ENCODE data around the gene KCNE2. TPM values are rescaled to one million over a fixed set of nuclear protein-coding genes. Genes with fewer than 3 reads are reported as not detected.

Gene KCNE2
- total and polyA plus RNA-seq, 2 donors (not counting 1 experiment from before 2014, with no cell fraction given) = not detected

DNA sequence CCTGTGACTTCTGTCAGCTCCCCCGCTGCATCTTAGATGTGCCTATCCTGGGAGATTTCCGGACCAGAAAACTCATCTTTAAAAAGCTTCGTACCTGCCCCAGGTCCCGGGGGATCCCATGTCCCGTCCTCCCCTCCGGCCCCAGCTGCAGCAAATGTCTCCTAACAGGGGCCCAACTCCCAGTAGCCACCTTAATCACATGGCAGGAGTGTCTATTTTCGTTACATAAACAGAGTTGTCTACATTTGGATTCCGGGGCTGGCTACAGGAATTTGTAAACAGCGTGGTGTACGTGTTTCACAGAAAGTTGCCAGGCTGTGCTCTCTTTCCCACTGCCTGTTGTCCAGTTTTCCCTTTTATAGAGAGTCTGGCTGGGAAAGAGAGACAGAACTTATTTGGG, 17.9 kb upstream of the KCNE2 start:
- ATAC-seq (ENCODE audit: low read depth) = no peak
- Histone ChIP-seq H3K9me3 (ENCODE audit: control extremely low read depth in 1 of 3, control insufficient read depth in 2 of 3, insufficient read depth in 1 of 3, low read length in 2 of 3) (peaks cover 0 to 3% (median 0%) of the 10 kb centered on the region in 3 donors), H2AFZ (ENCODE audit: insufficient read depth, low read depth, low read length, poor library complexity, severe bottlenecking) (no peak overlapping the region), H3K4me1 (ENCODE audit: control insufficient read depth in 2 of 2, insufficient read depth in 2 of 2, low read length in 2 of 2) (no peaks in the 10 kb centered on the region), H3K36me3 (replicated peaks in 1 of 2; ENCODE audit: control extremely low read depth in 1 of 2, control insufficient read depth in 1 of 2, extremely low read depth in 1 of 2, insufficient read depth in 2 of 2, low read length in 1 of 2) (no peaks in the 10 kb centered on the region), H3K27me3 (replicated peaks in 1 of 4; ENCODE audit: control extremely low read depth in 1 of 4, control insufficient read depth in 3 of 4, insufficient read depth in 4 of 4, low read length in 3 of 4) (no peaks in the 10 kb centered on the region), H3K4me3 (ENCODE audit: control extremely low read depth in 1 of 5, extremely low read depth in 1 of 5, insufficient read depth in 1 of 5, low read depth in 2 of 5, low read length in 4 of 5) (no peak overlapping the region), H3K4me2 (replicated peaks; ENCODE audit: low read depth, low read length, poor library complexity, severe bottlenecking) (no peak overlapping the region), H3K27ac (ENCODE audit: low read length in 2 of 2) (no peak overlapping the region), H4K20me1 (ENCODE audit: control insufficient read depth, insufficient read depth, low read length, poor library complexity, severe bottlenecking) (no peaks in the 10 kb centered on the region), H3K79me2 (ENCODE audit: control insufficient read depth, insufficient read depth, low read length) (no peaks in the 10 kb centered on the region), H3K9ac (ENCODE audit: low read length) (no peak overlapping the region)
- Mint-ChIP-seq H3K4me3 (no peak overlapping the region), H3K27me3 (peaks cover 12% of the 10 kb centered on the region), H3K27ac (no peak overlapping the region), H3K9me3 (ENCODE audit: insufficient read depth) (no peaks in the 10 kb centered on the region), H3K4me1 (peaks cover 4% of the 10 kb centered on the region)
- CTCF ChIA-PET = interaction anchor here (0.9 to 16.1 kb wide), 4 partner anchors 9 to 425 kb away, joined by 3 to 632 read pairs (median 15); no protein-coding TSS in a partner anchor
- intact Hi-C loops (cut with micrococcal nuclease) = no loop called here
- POLR2A ChIA-PET = no interaction called here
- WGBS (ENCODE audit: insufficient coverage) = 97% methylated on average over 10 of the region's 10 CpGs
- TF ChIP-seq, protein P1, sequence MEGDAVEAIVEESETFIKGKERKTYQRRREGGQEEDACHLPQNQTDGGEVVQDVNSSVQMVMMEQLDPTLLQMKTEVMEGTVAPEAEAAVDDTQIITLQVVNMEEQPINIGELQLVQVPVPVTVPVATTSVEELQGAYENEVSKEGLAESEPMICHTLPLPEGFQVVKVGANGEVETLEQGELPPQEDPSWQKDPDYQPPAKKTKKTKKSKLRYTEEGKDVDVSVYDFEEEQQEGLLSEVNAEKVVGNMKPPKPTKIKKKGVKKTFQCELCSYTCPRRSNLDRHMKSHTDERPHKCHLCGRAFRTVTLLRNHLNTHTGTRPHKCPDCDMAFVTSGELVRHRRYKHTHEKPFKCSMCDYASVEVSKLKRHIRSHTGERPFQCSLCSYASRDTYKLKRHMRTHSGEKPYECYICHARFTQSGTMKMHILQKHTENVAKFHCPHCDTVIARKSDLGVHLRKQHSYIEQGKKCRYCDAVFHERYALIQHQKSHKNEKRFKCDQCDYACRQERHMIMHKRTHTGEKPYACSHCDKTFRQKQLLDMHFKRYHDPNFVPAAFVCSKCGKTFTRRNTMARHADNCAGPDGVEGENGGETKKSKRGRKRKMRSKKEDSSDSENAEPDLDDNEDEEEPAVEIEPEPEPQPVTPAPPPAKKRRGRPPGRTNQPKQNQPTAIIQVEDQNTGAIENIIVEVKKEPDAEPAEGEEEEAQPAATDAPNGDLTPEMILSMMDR (IDR thresholded peaks at IDR 0.05) = no peak
- TF ChIP-seq EZH2 (IDR thresholded peaks at IDR 0.05; ENCODE audit: borderline replicate concordance, insufficient read depth, low read depth, low read length, poor library complexity, severe bottlenecking) = no peak
- DNase-seq = no peak

DNA sequence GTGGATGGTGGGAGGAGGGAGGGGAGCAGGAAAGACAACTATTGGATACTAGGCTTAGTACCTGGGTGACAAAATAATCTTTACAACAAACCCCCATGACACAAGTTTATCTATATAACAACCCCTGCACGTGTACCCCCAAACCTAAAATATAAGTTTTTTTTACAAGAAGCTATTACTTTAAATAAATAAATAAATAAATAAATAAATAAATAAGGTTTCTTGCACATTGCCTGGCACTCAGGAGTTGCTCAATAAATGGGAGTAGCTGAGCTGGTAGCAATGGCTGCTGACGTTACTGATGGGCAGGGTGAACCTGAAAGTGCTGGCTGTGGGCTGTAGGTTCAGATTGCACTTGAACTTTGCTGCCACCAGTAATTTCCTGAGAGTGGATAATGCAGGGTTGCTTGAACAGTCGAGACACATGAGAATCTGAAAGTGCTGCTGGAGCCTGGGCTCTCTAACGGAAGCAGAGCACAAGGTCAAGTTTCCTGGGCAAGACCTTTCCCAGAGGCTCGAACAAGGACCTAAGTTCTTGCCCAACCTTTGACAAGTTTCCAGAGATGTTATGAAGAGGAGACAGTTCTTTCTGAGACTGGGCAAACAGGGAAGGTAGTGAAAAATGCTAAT, 14.8 kb upstream of the KCNE2 start:
- Mint-ChIP-seq H3K4me3 (no peak overlapping the region), H3K27me3 (peaks cover 10% of the 10 kb centered on the region), H3K4me1 (peaks cover 4% of the 10 kb centered on the region), H3K27ac (no peak overlapping the region), H3K9me3 (ENCODE audit: insufficient read depth) (no peaks in the 10 kb centered on the region)
- CTCF ChIA-PET = interaction anchor here (0.5 to 16.1 kb wide), 20 partner anchors 12 to 1749 kb away, joined by 3 to 632 read pairs (median 10); partner anchors contain the start of genes ATP5PO, KCNE2, MRPS6 and SLC5A3
- Histone ChIP-seq H3K4me1 (ENCODE audit: control insufficient read depth in 2 of 2, insufficient read depth in 2 of 2, low read length in 2 of 2) (no peaks in the 10 kb centered on the region), H3K9me3 (ENCODE audit: control extremely low read depth in 1 of 3, control insufficient read depth in 2 of 3, insufficient read depth in 1 of 3, low read length in 2 of 3) (peaks cover 0 to 3% (median 0%) of the 10 kb centered on the region in 3 donors), H4K20me1 (ENCODE audit: control insufficient read depth, insufficient read depth, low read length, poor library complexity, severe bottlenecking) (no peaks in the 10 kb centered on the region), H3K4me2 (replicated peaks; ENCODE audit: low read depth, low read length, poor library complexity, severe bottlenecking) (no peak overlapping the region), H3K27ac (ENCODE audit: low read length in 2 of 2) (no peak overlapping the region), H3K9ac (ENCODE audit: low read length) (no peak overlapping the region), H3K4me3 (ENCODE audit: control extremely low read depth in 1 of 5, extremely low read depth in 1 of 5, insufficient read depth in 1 of 5, low read depth in 2 of 5, low read length in 4 of 5) (no peak overlapping the region), H3K36me3 (replicated peaks in 1 of 2; ENCODE audit: control extremely low read depth in 1 of 2, control insufficient read depth in 1 of 2, extremely low read depth in 1 of 2, insufficient read depth in 2 of 2, low read length in 1 of 2) (no peaks in the 10 kb centered on the region), H3K27me3 (replicated peaks in 1 of 4; ENCODE audit: control extremely low read depth in 1 of 4, control insufficient read depth in 3 of 4, insufficient read depth in 4 of 4, low read length in 3 of 4) (no peaks in the 10 kb centered on the region), H3K79me2 (ENCODE audit: control insufficient read depth, insufficient read depth, low read length) (no peaks in the 10 kb centered on the region), H2AFZ (ENCODE audit: insufficient read depth, low read depth, low read length, poor library complexity, severe bottlenecking) (no peak overlapping the region)
- 81% methylated on average over 3 of the region's 5 CpGs for WGBS (ENCODE audit: insufficient coverage)
- no peak for DNase-seq
- ATAC-seq (ENCODE audit: low read depth) = no peak
- intact Hi-C loops (cut with micrococcal nuclease) = loop anchor here (1.0 kb wide), 2 partner anchors 276 to 426 kb away; partner anchors contain the start of genes MRPS6 and SLC5A3
- no peak for TF ChIP-seq EZH2 (IDR thresholded peaks at IDR 0.05; ENCODE audit: borderline replicate concordance, insufficient read depth, low read depth, low read length, poor library complexity, severe bottlenecking)
- TF ChIP-seq, protein P1 (IDR thresholded peaks at IDR 0.05) = no peak
- POLR2A ChIA-PET = no interaction called here

Data from B cell (primary cell).